NB4 (cell line): ENCODE results near the gene CD44.
A peak's percentile ranks its signal among the peaks of the same experiment; 100 is the strongest.

Experiments used
- DNase-seq: peaks from one replicate; pipeline ENCODE4 v3.0.0; 2010; ENCODE audit warnings: low read depth
- H3K4me3 ChIP-seq: one replicate; pipeline ENCODE4 v1.5.1; 2011; ENCODE audit warnings: mild to moderate bottlenecking, low read depth, low read length, moderate library complexity
- CTCF ChIP-seq: IDR thresholded peaks from one replicate; pipeline ENCODE4 v1.5.1; 2012; ENCODE audit warnings: low read depth, low read length
- MAX ChIP-seq: IDR thresholded peaks from 2 replicates; pipeline ENCODE4 v1.6.1; 2011; ENCODE audit warnings: low read depth, low read length
- MYC ChIP-seq: IDR thresholded peaks from 2 replicates; pipeline ENCODE4 v1.6.1; 2011; ENCODE audit warnings: low read depth, low read length
- POLR2A ChIP-seq: IDR thresholded peaks from 2 replicates; pipeline ENCODE4 v1.6.1; 2011; ENCODE audit warnings: mild to moderate bottlenecking; ENCODE audit not compliant: insufficient read length; ENCODE audit errors: extremely low read depth

CD44 gene

DNA sequence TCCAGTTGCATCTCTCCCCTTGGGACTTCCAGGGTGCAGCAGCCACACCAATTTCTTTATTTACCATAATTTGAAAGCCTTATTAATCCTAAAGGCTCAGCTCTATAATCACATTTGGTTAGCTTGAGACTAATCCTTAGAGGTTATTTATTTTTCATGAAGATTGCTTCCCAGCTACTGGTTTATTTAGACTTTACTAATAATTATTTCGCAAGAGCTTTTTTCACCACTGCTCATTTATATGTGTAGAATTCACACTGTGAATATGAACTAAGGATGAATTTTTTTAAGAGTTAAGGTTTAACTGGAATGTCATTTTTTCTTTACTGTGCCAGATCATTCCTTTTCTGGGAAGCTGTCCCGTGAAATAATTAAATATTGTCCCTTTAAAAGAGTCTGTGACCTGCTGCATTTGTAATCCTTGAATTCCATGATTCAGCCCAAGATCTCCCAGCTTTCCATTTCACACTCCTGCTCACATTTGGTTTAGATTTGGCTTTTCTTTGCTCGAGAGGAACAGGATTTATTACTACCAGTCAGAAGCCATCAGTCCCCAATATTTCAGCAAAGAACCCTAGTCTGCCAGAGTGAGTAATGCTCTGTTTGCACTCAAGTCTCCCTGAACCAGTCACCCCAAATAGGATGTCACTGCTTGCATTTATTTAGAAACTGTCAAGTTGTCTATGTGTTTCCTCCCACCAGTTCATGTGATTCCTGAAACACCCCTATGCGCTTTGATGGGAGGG, 4.4 kb upstream of the CD44 start:
- no peak for DNase-seq
- H3K4me3 ChIP-seq, result no peak overlapping the region
- no peak for TF ChIP-seq MYC
- TF ChIP-seq CTCF, result no peak
- TF ChIP-seq MAX, result no peak
- TF ChIP-seq POLR2A, result no peak

GRCh38 chr11:35135222-35135621, 3.7 kb upstream of the CD44 start:
- no peak for DNase-seq
- no peak overlapping the region for H3K4me3 ChIP-seq
- TF ChIP-seq MYC (no peak), MAX (no peak), CTCF (no peak), POLR2A (no peak)

GRCh38 chr11:35136311-35136710, 2.7 kb upstream of the CD44 start:
- no peak for DNase-seq
- H3K4me3 ChIP-seq, result no peak overlapping the region
- TF ChIP-seq CTCF (no peak), MAX (no peak), POLR2A (no peak), MYC (no peak)

DNA sequence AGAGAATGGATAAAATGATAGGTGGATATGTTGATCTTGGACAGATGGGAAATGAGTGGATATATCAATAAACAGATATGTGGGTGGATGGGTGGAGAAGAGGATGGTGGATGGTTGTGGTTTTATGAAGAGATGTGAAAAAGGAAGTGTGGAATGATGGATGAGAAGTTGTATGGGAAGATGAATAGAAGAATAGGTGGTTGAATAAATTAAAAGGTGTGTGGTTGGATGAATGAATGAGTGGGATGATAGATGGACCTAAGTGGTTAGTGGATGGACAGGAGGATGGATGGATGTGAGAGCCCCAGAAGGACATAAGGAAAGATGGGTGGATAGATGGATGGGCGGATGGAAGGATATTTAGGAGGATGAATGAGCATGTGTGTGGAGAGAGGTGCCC, 913 bp upstream of the CD44 start:
- no peak overlapping the region for H3K4me3 ChIP-seq
- TF ChIP-seq MYC, result no peak
- no peak for TF ChIP-seq CTCF
- TF ChIP-seq POLR2A, result no peak
- no peak for TF ChIP-seq MAX

DNA sequence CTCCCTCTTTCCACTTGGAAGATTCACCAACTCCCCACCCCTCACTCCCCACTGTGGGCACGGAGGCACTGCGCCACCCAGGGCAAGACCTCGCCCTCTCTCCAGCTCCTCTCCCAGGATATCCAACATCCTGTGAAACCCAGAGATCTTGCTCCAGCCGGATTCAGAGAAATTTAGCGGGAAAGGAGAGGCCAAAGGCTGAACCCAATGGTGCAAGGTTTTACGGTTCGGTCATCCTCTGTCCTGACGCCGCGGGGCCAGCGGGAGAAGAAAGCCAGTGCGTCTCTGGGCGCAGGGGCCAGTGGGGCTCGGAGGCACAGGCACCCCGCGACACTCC, 397 bp upstream of the CD44 start:
- TF ChIP-seq MAX, result no peak
- no peak for TF ChIP-seq MYC
- no peak for TF ChIP-seq POLR2A
- no peak for TF ChIP-seq CTCF
- DNase-seq, result no peak
- H3K4me3 ChIP-seq, result peak overlapping the region; percentile 89

More for the DNA sequence above, 913 bp upstream of the CD44 start:
- no peak for DNase-seq
